GM12878 (cell line): ENCODE measurements around the gene EEF2. TPM values are rescaled to one million over a fixed set of nuclear protein-coding genes. Genes with fewer than 3 reads are reported as not detected.

Experiments used
- ATAC-seq: fragments of 200-7000 bp; cut with Tn5 transposase; 3 replicates; pipeline ENCODE4 v1.9.1; 2020; ENCODE audit warnings: mild to moderate bottlenecking, moderate library complexity
- BruUV-seq: library from RNA; stranded (reverse); fragments of 400-500 nt; replicated peaks from 2 replicates; lab custom pipeline; 2021; lab: Mats Ljungman, UMichigan
- CTCF ChIA-PET: fragments of 300-600 bp; sonication (Branson Sonifier 250); formaldehyde crosslinking; extraction: SDS; loops from one replicate; lab custom pipeline; 2021; ENCODE audit warnings: inconsistent platforms; lab: Yijun Ruan, JAX
- POLR2A ChIA-PET: fragments of 350-600 bp; formaldehyde crosslinking; extraction: SDS; loops from one replicate; lab custom pipeline; 2021; ENCODE audit warnings: inconsistent platforms; lab: Charles Lee
- RAD21 ChIA-PET: fragments of 300-600 bp; sonication (Branson Sonifier 250); formaldehyde crosslinking; loops from one replicate; lab custom pipeline; 2023; ENCODE audit warnings: antibody characterized with exemption; ENCODE audit not compliant: unreplicated experiment; lab: Charles Lee
- SMC1A ChIA-PET: fragments of 300-600 bp; sonication (Branson Sonifier 250); formaldehyde crosslinking; loops from one replicate; lab custom pipeline; 2023; ENCODE audit not compliant: unreplicated experiment, uncharacterized antibody; lab: Charles Lee
- DNase-seq: peaks from one replicate; pipeline ENCODE4 v3.0.0-alpha.2; 2011; ENCODE audit warnings: low read depth, low spot score
- FAIRE-seq: peaks from 3 replicates; lab custom pipeline; 2011; peaks lifted over from hg19 to GRCh38; lab: Jason Lieb, UNC
- H2AFZ ChIP-seq: 2 replicates; pipeline ENCODE4 v1.6.0; 2011; ENCODE audit warnings: low read depth, low read length, control low read depth; ENCODE audit not compliant: control insufficient read depth
- H3K27ac ChIP-seq: 2 replicates; pipeline ENCODE4 v1.5.1; 2011; ENCODE audit warnings: control low read depth; ENCODE audit not compliant: control insufficient read depth, insufficient read depth
- H3K27me3 ChIP-seq, 2 experiments: replicated peaks in 1 of 2; 2 replicates each; pipeline versions ENCODE4 v1.6.0 to v1.6.1; 2011; ENCODE audit warnings: low read length in 1 of 2; ENCODE audit not compliant: control insufficient read depth in 2 of 2, insufficient read depth in 2 of 2
- H3K36me3 ChIP-seq, 2 experiments: 2 replicates each; pipeline ENCODE4 v1.5.1; 2011; ENCODE audit warnings: low read length in 1 of 2; ENCODE audit not compliant: control insufficient read depth in 2 of 2, insufficient read depth in 2 of 2
- H3K4me1 ChIP-seq: 2 replicates; pipeline ENCODE4 v1.6.1; 2011; ENCODE audit warnings: mild to moderate bottlenecking, low read length, moderate library complexity, mixed read lengths; ENCODE audit not compliant: control insufficient read depth, insufficient read depth
- H3K4me2 ChIP-seq: 2 replicates; pipeline ENCODE4 v1.6.0; 2011; ENCODE audit warnings: control low read depth; ENCODE audit not compliant: control insufficient read depth, insufficient read depth
- H3K4me3 ChIP-seq: fragments of 200-600 bp; sonication (generic); 2 replicates; pipeline ENCODE4 v1.5.1; 2016
- H3K79me2 ChIP-seq: 2 replicates; pipeline ENCODE4 v1.6.0; 2011; ENCODE audit warnings: low read length; ENCODE audit not compliant: control insufficient read depth, insufficient read depth
- H3K9ac ChIP-seq: 2 replicates; pipeline ENCODE4 v1.8.0; 2011; ENCODE audit warnings: low read length, control low read depth, mixed read lengths; ENCODE audit not compliant: control insufficient read depth, insufficient read depth
- H3K9me3 ChIP-seq: replicated peaks from 3 replicates; pipeline ENCODE4 v1.5.1; 2011; ENCODE audit warnings: mild to moderate bottlenecking, low read length; ENCODE audit not compliant: control insufficient read depth, insufficient read depth
- H4K20me1 ChIP-seq: 2 replicates; pipeline ENCODE4 v1.6.0; 2011; ENCODE audit not compliant: control insufficient read depth, insufficient read depth
- BMI1 ChIP-seq: fragments of 450-650 bp; IDR thresholded peaks from 2 replicates; pipeline ENCODE4 v1.6.1; 2016; ENCODE audit warnings: mild to moderate bottlenecking, moderate library complexity, borderline replicate concordance
- CTCF ChIP-seq, 3 experiments: IDR thresholded peaks in 2 of 3; conservative IDR thresholded peaks in 1 of 3; 2 replicates each; pipeline ENCODE4 v1.5.1; 2011; ENCODE audit warnings: low read depth in 3 of 3, low read length in 3 of 3, mild to moderate bottlenecking in 3 of 3, control low read depth in 2 of 3, moderate library complexity in 2 of 3, inconsistent platforms in 1 of 3, mixed read lengths in 1 of 3; ENCODE audit not compliant: control insufficient read depth in 2 of 3, insufficient read depth in 1 of 3; ENCODE audit errors: extremely low read depth in 1 of 3
- E2F4 ChIP-seq: IDR thresholded peaks from 2 replicates; pipeline ENCODE4 v1.6.1; 2012; ENCODE audit warnings: low read depth, low read length, improper control_type of control experiment
- ESRRA ChIP-seq: IDR thresholded peaks from 2 replicates; pipeline ENCODE4 v1.6.1; 2012; ENCODE audit warnings: mild to moderate bottlenecking, low read length, improper control_type of control experiment
- MTA2 ChIP-seq: fragments of 450-650 bp; IDR thresholded peaks from 2 replicates; pipeline ENCODE4 v1.6.1; 2016; ENCODE audit warnings: low read depth, mild to moderate bottlenecking, moderate library complexity
- MYB ChIP-seq: fragments of 150-350 bp; IDR thresholded peaks from 2 replicates; pipeline ENCODE4 v1.6.1; 2014; ENCODE audit warnings: mild to moderate bottlenecking, low read depth, low read length, borderline replicate concordance
- PBX3 ChIP-seq: IDR thresholded peaks from 2 replicates; pipeline ENCODE4 v1.6.1; 2011; ENCODE audit warnings: mild to moderate bottlenecking, low read depth, low read length, moderate library complexity; ENCODE audit not compliant: insufficient replicate concordance
- PKNOX1 ChIP-seq: fragments of 450-650 bp; IDR thresholded peaks from 2 replicates; pipeline ENCODE4 v1.6.1; 2016; ENCODE audit warnings: mild to moderate bottlenecking
- POLR2A ChIP-seq: IDR thresholded peaks from 2 replicates; pipeline ENCODE4 v1.6.1; 2011; ENCODE audit warnings: low read depth, mild to moderate bottlenecking, low read length
- PRDM15 ChIP-seq: fragments of 450-650 bp; formaldehyde crosslinking; IDR thresholded peaks from 2 replicates; pipeline ENCODE4 v1.4.0; 2020; ENCODE audit warnings: mild to moderate bottlenecking, moderate library complexity
- SREBF2 ChIP-seq: IDR thresholded peaks from 2 replicates; pipeline ENCODE4 v1.6.1; 2012; ENCODE audit warnings: mild to moderate bottlenecking, low read length
- WGBS: methylation state at CpG from one replicate; pipeline ENCODE4 v1.1.6; 2016; ENCODE audit warnings: low lambda C conversion rate; ENCODE audit not compliant: insufficient replicate concordance, insufficient coverage; ENCODE audit errors: missing lambda C conversion rate; 5-methylcytosine and 5-hydroxymethylcytosine counted together
- in situ Hi-C: fragments of 300-500 bp; cut with MboI; formaldehyde crosslinking; loops from 9 replicates; pipeline ENCODE4 v1.14.3; 2018; ENCODE audit warnings: mixed read lengths
- intact Hi-C: fragments of 100-400 bp; cut with micrococcal nuclease; formaldehyde crosslinking; loops from one replicate; pipeline ENCODE4 v1.14.2; 2022; ENCODE audit not compliant: unreplicated experiment
- polyA plus RNA-seq, 11 experiments: library from polyadenylated mRNA; depleted of rRNA in 4 of 11; unstranded in 6 of 11; stranded (reverse) in 5 of 11; fragments of >200 nt; fragmentation: Nextera tagmentation in 4 of 11; fragmentation: Illumina TruSeq in 1 of 11; extraction: Ambion mirVana in 4 of 11; extraction: Trizol in 1 of 11; gene quantifications; 1 replicate in 1 of 11; 2 replicates in 10 of 11; pipeline versions ENCODE4 v1.2.1 to v1.2.3, GENCODE V29; 2011 to 2016; ENCODE audit warnings: inconsistent platforms in 2 of 11, missing spikeins in 2 of 11, low read depth in 1 of 11
- total RNA-seq, 4 experiments: library from RNA; depleted of rRNA in 3 of 4; stranded (reverse); fragments of >200 nt in 3 of 4; fragmentation: Illumina TruSeq in 1 of 4; extraction: Trizol in 1 of 4; gene quantifications; 2 replicates each; pipeline versions ENCODE4 v1.2.1 to v1.2.3, GENCODE V29; 2013 to 2021

The EEF2 gene
- total and polyA plus RNA-seq, 10 of the 15 experiments (the other 5 are each of a cell fraction or from before 2014, with no cell fraction given), result 280 to 3,491 (median 1,305) TPM

- intact Hi-C loops, result no loop called here
- Histone ChIP-seq H2AFZ (peak within 1 kb of the TSS; percentile 87), H3K79me2 (peaks cover 33% of the 10 kb centered on the region), H3K9ac (peak within 1 kb of the TSS; percentile 76), H4K20me1 (no peaks in the 10 kb centered on the region), H3K4me1 (peaks cover 7% of the 10 kb centered on the region; the same call in 1 of the 2 replicates), H3K4me3 (peak within 1 kb of the TSS; percentile 88), H3K27me3 (no peaks in the 10 kb centered on the region), H3K4me2 (peak within 1 kb of the TSS; percentile 95), H3K9me3 (no peaks in the 10 kb centered on the region), H3K36me3 (no peaks in the 10 kb centered on the region), H3K27ac (peak within 1 kb of the TSS; percentile 62)
- ChIA-PET POLR2A (interaction anchor here (0.5 to 2.6 kb wide), 13 partner anchors 15 to 225 kb away, joined by 3 to 20 read pairs (median 3); partner anchors contain the start of gene EEF2), RAD21 (interaction anchor here (0.6 to 2.1 kb wide), 7 partner anchors 18 to 963 kb away, joined by 3 to 9 read pairs (median 4); partner anchors contain the start of genes EEF2 and ZBTB7A), SMC1A (interaction anchor here (0.7 to 1.5 kb wide), 3 partner anchors 13 to 51 kb away, joined by 3 to 11 read pairs (median 3); no protein-coding TSS in a partner anchor), CTCF (interaction anchor here (0.6 to 3.4 kb wide), 10 partner anchors 10 to 336 kb away, joined by 3 to 26 read pairs (median 4); partner anchors contain the start of genes EEF2 and MRPL54)
- peak; percentile 98 for ATAC-seq
- FAIRE-seq, result peak; percentile 87
- in situ Hi-C loops, result no loop called here
- TSS peak; percentile 96 for BruUV-seq
- WGBS, result under 1% methylated on average over 78 of the region's 91 CpGs
- DNase-seq, result peak; percentile 69
- no peak for TF ChIP-seq SREBF2
- 0 out of 2 replicates have a peak, but pooled peaks have one; percentile 12 for TF ChIP-seq MTA2
- TF ChIP-seq PKNOX1, result peak; percentile 27; the same call in 1 of the 2 replicates
- peak; percentile 57; the same call in 1 of the 2 replicates for TF ChIP-seq E2F4
- TF ChIP-seq POLR2A, result peak; percentile 92
- TF ChIP-seq CTCF (IDR thresholded peaks at IDR 0.05 in 2 of 3, conservative IDR thresholded peaks at IDR 0.05 in 1 of 3; ENCODE audit: control insufficient read depth in 2 of 3, extremely low read depth in 1 of 3, insufficient read depth in 1 of 3, low read depth in 3 of 3, low read length in 3 of 3), result 0 out of 6 replicates have a peak, but pooled peaks of 1 of the 3 experiments have one; percentile 3
- TF ChIP-seq PBX3, result no peak
- TF ChIP-seq ESRRA, result no peak
- TF ChIP-seq PRDM15 (CRISPR knock-in tag), result peak; percentile 85
- TF ChIP-seq MYB, result no peak
- no peak for TF ChIP-seq BMI1
These were observed 22.0 kb upstream of the EEF2 start, which contains the start of gene PIAS4 for GRCh38 chr19:4007021-4007835. PIAS4 (plus strand) TSS chr19:4007736; CDS start chr19:4007761, 25 bp downstream.
